SJSA1 (cell line): Measurements from ENCODE around the gene KIF1A. TPM values are rescaled to one million over a fixed set of nuclear protein-coding genes. Genes with fewer than 3 reads are reported as not detected.
A peak's percentile ranks its signal among the peaks of the same experiment; 100 is the strongest.

ENCODE experiments used
- DNase-seq, 2 experiments: peaks; one replicate each; pipeline ENCODE4 v3.0.0-alpha.2; 2015 to 2020; ENCODE audit warnings: low spot score in 2 of 2, low read depth in 1 of 2
- H3K27ac ChIP-seq: fragments of 250-450 bp; sonication (Bioruptor Pico); 2 replicates; pipeline ENCODE4 v1.5.1; 2020; ENCODE audit warnings: mild to moderate bottlenecking, moderate library complexity
- H3K27me3 ChIP-seq: fragments of 250-450 bp; sonication (Bioruptor Pico); replicated peaks from 2 replicates; pipeline ENCODE4 v1.5.1; 2020; ENCODE audit warnings: mild to moderate bottlenecking, moderate library complexity
- H3K36me3 ChIP-seq: fragments of 250-450 bp; sonication (Bioruptor Pico); 2 replicates; pipeline ENCODE4 v1.5.1; 2020; ENCODE audit warnings: mild to moderate bottlenecking
- H3K4me1 ChIP-seq: fragments of 250-450 bp; sonication (Bioruptor Pico); replicated peaks from 2 replicates; pipeline ENCODE4 v1.6.1; 2021; ENCODE audit warnings: mild to moderate bottlenecking
- H3K4me3 ChIP-seq: fragments of 250-450 bp; sonication (Bioruptor Pico); 2 replicates; pipeline ENCODE4 v1.5.1; 2020; ENCODE audit warnings: mild to moderate bottlenecking
- H3K9me3 ChIP-seq: fragments of 250-450 bp; sonication (Bioruptor Pico); replicated peaks from 2 replicates; pipeline ENCODE4 v1.5.1; 2020; ENCODE audit warnings: mild to moderate bottlenecking
- total RNA-seq: library from RNA; depleted of rRNA; stranded (reverse); fragments of >200 nt; shearing (Covaris generic); gene quantifications from 2 replicates; pipeline ENCODE4 v1.2.3, GENCODE V29; 2014

The KIF1A gene
- total RNA-seq, 1 experiment from 2014 or later, result not detected

- no peak overlapping the region for H3K27ac ChIP-seq
- H3K36me3 ChIP-seq, result no peaks in the 10 kb centered on the region
- peaks cover 14% of the 10 kb centered on the region for H3K27me3 ChIP-seq
- H3K4me1 ChIP-seq, result peaks cover 8% of the 10 kb centered on the region; the same call in 1 of the 2 replicates
- no peak overlapping the region for H3K4me3 ChIP-seq
- no peak for DNase-seq
- H3K9me3 ChIP-seq, result no peaks in the 10 kb centered on the region
Measured at GRCh38 chr2:240836781-240837467, 16.9 kb upstream of the KIF1A start.

- peaks cover 11% of the 10 kb centered on the region; the same call in 1 of the 2 replicates for H3K4me1 ChIP-seq
Measured at GRCh38 chr2:240835528-240835927, 15.5 kb upstream of the KIF1A start.

GRCh38 chr2:240834377-240834975 lies 14.5 kb upstream of the KIF1A start:
- no peak for DNase-seq
- H3K9me3 ChIP-seq, result no peaks in the 10 kb centered on the region
- no peaks in the 10 kb centered on the region for H3K36me3 ChIP-seq
- H3K27me3 ChIP-seq, result peaks cover 35% of the 10 kb centered on the region
- H3K4me3 ChIP-seq, result no peak overlapping the region
- H3K4me1 ChIP-seq, result peaks cover 11% of the 10 kb centered on the region; the same call in 1 of the 2 replicates
- no peak overlapping the region for H3K27ac ChIP-seq

More at GRCh38 chr2:240835528-240835927, 15.5 kb upstream of the KIF1A start:
- no peak overlapping the region for H3K27ac ChIP-seq
- H3K9me3 ChIP-seq, result no peaks in the 10 kb centered on the region
- no peak overlapping the region for H3K4me3 ChIP-seq
- no peaks in the 10 kb centered on the region for H3K36me3 ChIP-seq
- H3K27me3 ChIP-seq, result peaks cover 27% of the 10 kb centered on the region
- DNase-seq, result no peak

- peaks cover 40% of the 10 kb centered on the region for H3K27me3 ChIP-seq
- no peak overlapping the region for H3K4me3 ChIP-seq
- no peaks in the 10 kb centered on the region for H3K36me3 ChIP-seq
- DNase-seq, result no peak
- H3K4me1 ChIP-seq, result peaks cover 11% of the 10 kb centered on the region; the same call in 1 of the 2 replicates
- H3K27ac ChIP-seq, result no peak overlapping the region
- H3K9me3 ChIP-seq, result no peaks in the 10 kb centered on the region
Measured at GRCh38 chr2:240833724-240834285, 13.8 kb upstream of the KIF1A start.

GRCh38 chr2:240832921-240833494 lies 13.0 kb upstream of the KIF1A start:
- Histone ChIP-seq H3K27ac (no peak overlapping the region), H3K9me3 (no peaks in the 10 kb centered on the region), H3K4me3 (no peak overlapping the region), H3K36me3 (no peaks in the 10 kb centered on the region), H3K27me3 (peaks cover 47% of the 10 kb centered on the region), H3K4me1 (peaks cover 11% of the 10 kb centered on the region; the same call in 1 of the 2 replicates)
- DNase-seq, result no peak

- Histone ChIP-seq H3K9me3 (no peaks in the 10 kb centered on the region), H3K4me3 (no peak overlapping the region), H3K27me3 (peaks cover 46% of the 10 kb centered on the region), H3K27ac (no peak overlapping the region), H3K4me1 (peaks cover 11% of the 10 kb centered on the region; the same call in 1 of the 2 replicates), H3K36me3 (no peaks in the 10 kb centered on the region)
- peak; percentile 72 to 92 for DNase-seq
Measured at GRCh38 chr2:240832205-240832727, 12.2 kb upstream of the KIF1A start.

GRCh38 chr2:240831594-240832204 lies 11.7 kb upstream of the KIF1A start:
- DNase-seq, result no peak
- Histone ChIP-seq H3K4me1 (peaks cover 7% of the 10 kb centered on the region; the same call in 1 of the 2 replicates), H3K36me3 (no peaks in the 10 kb centered on the region), H3K27ac (no peak overlapping the region), H3K9me3 (0 out of 2 replicates have a peak, but pooled peaks cover 4% of the 10 kb centered on the region), H3K4me3 (no peak overlapping the region), H3K27me3 (peaks cover 40% of the 10 kb centered on the region)

- Histone ChIP-seq H3K4me1 (no peaks in the 10 kb centered on the region; the same call in 1 of the 2 replicates), H3K36me3 (no peaks in the 10 kb centered on the region), H3K9me3 (0 out of 2 replicates have a peak, but pooled peaks cover 4% of the 10 kb centered on the region), H3K27ac (no peak overlapping the region), H3K27me3 (peaks cover 82% of the 10 kb centered on the region), H3K4me3 (no peak overlapping the region)
- no peak for DNase-seq
Measured at GRCh38 chr2:240825476-240825875, 5.5 kb upstream of the KIF1A start.

- H3K36me3 ChIP-seq, result no peaks in the 10 kb centered on the region
- no peak overlapping the region for H3K27ac ChIP-seq
- H3K4me1 ChIP-seq, result no peaks in the 10 kb centered on the region; the same call in 1 of the 2 replicates
- DNase-seq, result no peak
- H3K27me3 ChIP-seq, result peaks cover 80% of the 10 kb centered on the region
- H3K4me3 ChIP-seq, result no peak overlapping the region
- H3K9me3 ChIP-seq, result 0 out of 2 replicates have a peak, but pooled peaks cover 4% of the 10 kb centered on the region
Measured at GRCh38 chr2:240823449-240824336, 3.7 kb upstream of the KIF1A start.

GRCh38 chr2:240822280-240822847 lies 2.3 kb upstream of the KIF1A start:
- Histone ChIP-seq H3K36me3 (no peaks in the 10 kb centered on the region), H3K27me3 (peaks cover 72% of the 10 kb centered on the region), H3K4me3 (no peak overlapping the region), H3K4me1 (no peaks in the 10 kb centered on the region; the same call in 1 of the 2 replicates), H3K9me3 (0 out of 2 replicates have a peak, but pooled peaks cover 4% of the 10 kb centered on the region), H3K27ac (no peak overlapping the region)
- DNase-seq, result no peak

- Histone ChIP-seq H3K36me3 (no peaks in the 10 kb centered on the region), H3K4me1 (no peaks in the 10 kb centered on the region; the same call in 1 of the 2 replicates), H3K4me3 (no peak overlapping the region), H3K9me3 (no peaks in the 10 kb centered on the region), H3K27me3 (peaks cover 70% of the 10 kb centered on the region), H3K27ac (no peak overlapping the region)
- no peak for DNase-seq
Measured at GRCh38 chr2:240821429-240821778, 1.4 kb upstream of the KIF1A start.
